Measurements from ENCODE around the gene LIPK. TPM values are rescaled to one million over a fixed set of nuclear protein-coding genes. Genes with fewer than 3 reads are reported as not detected.
A peak's percentile ranks its signal among the peaks of the same experiment; 100 is the strongest.

Gene LIPK
- total and polyA plus RNA-seq, 2 experiments from 2014 or later = not detected

DNA sequence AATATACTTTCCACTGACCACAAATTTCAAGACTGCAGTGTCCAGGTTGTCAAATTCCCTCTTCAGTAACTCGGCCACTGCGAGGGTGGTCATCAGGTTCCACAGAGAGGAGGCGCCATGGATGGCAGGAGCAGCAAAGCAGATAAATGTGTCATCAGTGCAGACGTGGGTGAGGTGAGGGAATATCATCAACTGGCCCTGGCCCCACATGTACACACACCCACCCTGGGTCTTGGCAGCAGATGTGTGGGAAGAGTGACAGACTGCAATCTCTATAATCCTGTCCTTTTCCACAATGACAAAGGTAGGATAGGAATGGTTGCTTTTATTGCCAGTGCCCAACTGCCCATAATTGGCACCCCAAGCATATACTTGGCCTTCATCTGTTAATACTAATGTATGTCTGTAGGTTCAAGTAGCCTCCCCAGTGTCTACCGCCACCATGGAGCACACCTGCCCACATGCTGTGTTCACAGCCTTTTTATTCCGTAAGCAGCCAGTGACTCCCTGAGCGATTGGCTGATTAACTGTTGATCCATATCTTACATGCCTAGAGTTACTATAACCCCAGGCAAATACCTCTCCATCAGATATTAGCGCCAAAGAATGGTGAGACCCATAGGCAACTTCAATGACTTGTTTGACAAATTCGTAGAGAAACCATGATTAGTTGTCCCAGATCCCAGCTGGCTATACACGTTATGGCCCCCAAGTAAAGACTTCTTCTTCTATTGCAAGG, 80.2 kb downstream of the LIPK start:
- no peak for DNase-seq (ENCODE audit: low read depth in 1 of 2, low spot score in 1 of 2)
- no peak overlapping the region for H3K27ac ChIP-seq

GRCh38 chr10:88787463-88787862, 81.4 kb downstream of the LIPK start:
- H3K36me3 ChIP-seq = no peaks in the 10 kb centered on the region
- no peaks in the 10 kb centered on the region for H3K9me3 ChIP-seq (ENCODE audit: low read depth)
- no peak overlapping the region for H3K4me3 ChIP-seq
- no peak overlapping the region for H3K27ac ChIP-seq
- H3K27me3 ChIP-seq = no peaks in the 10 kb centered on the region
- TF ChIP-seq, protein P1, sequence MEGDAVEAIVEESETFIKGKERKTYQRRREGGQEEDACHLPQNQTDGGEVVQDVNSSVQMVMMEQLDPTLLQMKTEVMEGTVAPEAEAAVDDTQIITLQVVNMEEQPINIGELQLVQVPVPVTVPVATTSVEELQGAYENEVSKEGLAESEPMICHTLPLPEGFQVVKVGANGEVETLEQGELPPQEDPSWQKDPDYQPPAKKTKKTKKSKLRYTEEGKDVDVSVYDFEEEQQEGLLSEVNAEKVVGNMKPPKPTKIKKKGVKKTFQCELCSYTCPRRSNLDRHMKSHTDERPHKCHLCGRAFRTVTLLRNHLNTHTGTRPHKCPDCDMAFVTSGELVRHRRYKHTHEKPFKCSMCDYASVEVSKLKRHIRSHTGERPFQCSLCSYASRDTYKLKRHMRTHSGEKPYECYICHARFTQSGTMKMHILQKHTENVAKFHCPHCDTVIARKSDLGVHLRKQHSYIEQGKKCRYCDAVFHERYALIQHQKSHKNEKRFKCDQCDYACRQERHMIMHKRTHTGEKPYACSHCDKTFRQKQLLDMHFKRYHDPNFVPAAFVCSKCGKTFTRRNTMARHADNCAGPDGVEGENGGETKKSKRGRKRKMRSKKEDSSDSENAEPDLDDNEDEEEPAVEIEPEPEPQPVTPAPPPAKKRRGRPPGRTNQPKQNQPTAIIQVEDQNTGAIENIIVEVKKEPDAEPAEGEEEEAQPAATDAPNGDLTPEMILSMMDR (IDR thresholded peaks at IDR 0.05; ENCODE audit: low read depth, low read length) = no peak
- no peaks in the 10 kb centered on the region for H3K4me1 ChIP-seq (ENCODE audit: low read depth)
- peak in 1 of 2 donors; percentile 14 for DNase-seq (ENCODE audit: low read depth in 1 of 2, low spot score in 1 of 2)

More for the DNA sequence above, 80.2 kb downstream of the LIPK start:
- Histone ChIP-seq H3K4me3 (no peak overlapping the region), H3K36me3 (no peaks in the 10 kb centered on the region), H3K27me3 (no peaks in the 10 kb centered on the region), H3K4me1 (ENCODE audit: low read depth) (no peaks in the 10 kb centered on the region), H3K9me3 (ENCODE audit: low read depth) (no peaks in the 10 kb centered on the region)
- TF ChIP-seq, protein P1 (IDR thresholded peaks at IDR 0.05; ENCODE audit: low read depth, low read length) = no peak

- TF ChIP-seq, protein P1 (IDR thresholded peaks at IDR 0.05; ENCODE audit: low read depth, low read length) = no peak
- no peaks in the 10 kb centered on the region for H3K9me3 ChIP-seq (ENCODE audit: low read depth)
- no peaks in the 10 kb centered on the region for H3K27me3 ChIP-seq
- H3K4me3 ChIP-seq = no peak overlapping the region
- H3K4me1 ChIP-seq (ENCODE audit: low read depth) = no peaks in the 10 kb centered on the region
- no peaks in the 10 kb centered on the region for H3K36me3 ChIP-seq
- no peak overlapping the region for H3K27ac ChIP-seq
- DNase-seq (ENCODE audit: low read depth in 1 of 2, low spot score in 1 of 2) = no peak
Observed at GRCh38 chr10:88788924-88789323, 82.9 kb downstream of the LIPK start.

- H3K36me3 ChIP-seq = no peaks in the 10 kb centered on the region
- TF ChIP-seq, protein P1 (IDR thresholded peaks at IDR 0.05; ENCODE audit: low read depth, low read length) = peak; percentile 44
- H3K4me3 ChIP-seq = no peak overlapping the region
- no peaks in the 10 kb centered on the region for H3K9me3 ChIP-seq (ENCODE audit: low read depth)
- H3K27me3 ChIP-seq = no peaks in the 10 kb centered on the region
- no peaks in the 10 kb centered on the region for H3K4me1 ChIP-seq (ENCODE audit: low read depth)
- no peak overlapping the region for H3K27ac ChIP-seq
- peak; percentile 32 to 58 for DNase-seq (ENCODE audit: low read depth in 1 of 2, low spot score in 1 of 2)
Observed at GRCh38 chr10:88791924-88792323, 85.9 kb downstream of the LIPK start.

GRCh38 chr10:88792661-88793060, 86.6 kb downstream of the LIPK start:
- Histone ChIP-seq H3K27ac (no peak overlapping the region), H3K9me3 (ENCODE audit: low read depth) (no peaks in the 10 kb centered on the region)

More at GRCh38 chr10:88792661-88793060, 86.6 kb downstream of the LIPK start:
- TF ChIP-seq, protein P1 (IDR thresholded peaks at IDR 0.05; ENCODE audit: low read depth, low read length) = no peak
- no peaks in the 10 kb centered on the region for H3K36me3 ChIP-seq
- peak in 1 of 2 donors; percentile 85 for DNase-seq (ENCODE audit: low read depth in 1 of 2, low spot score in 1 of 2)
- no peaks in the 10 kb centered on the region for H3K27me3 ChIP-seq
- H3K4me1 ChIP-seq (ENCODE audit: low read depth) = no peaks in the 10 kb centered on the region
- no peak overlapping the region for H3K4me3 ChIP-seq
